NCI-H2107 treated with DMSO at 0.1 percent for 48 hours (cell line): Measurements from ENCODE around the gene SBNO2.

ENCODE experiments used
- DNase-seq: peaks from one replicate; lab custom pipeline; 2025; ENCODE audit not compliant: unreplicated experiment; lab: John Stamatoyannopoulos, UW

The SBNO2 gene

GRCh38 chr19:1063030-1063908, 110.8 kb downstream of the SBNO2 start:
- DNase-seq = no peak

DNA sequence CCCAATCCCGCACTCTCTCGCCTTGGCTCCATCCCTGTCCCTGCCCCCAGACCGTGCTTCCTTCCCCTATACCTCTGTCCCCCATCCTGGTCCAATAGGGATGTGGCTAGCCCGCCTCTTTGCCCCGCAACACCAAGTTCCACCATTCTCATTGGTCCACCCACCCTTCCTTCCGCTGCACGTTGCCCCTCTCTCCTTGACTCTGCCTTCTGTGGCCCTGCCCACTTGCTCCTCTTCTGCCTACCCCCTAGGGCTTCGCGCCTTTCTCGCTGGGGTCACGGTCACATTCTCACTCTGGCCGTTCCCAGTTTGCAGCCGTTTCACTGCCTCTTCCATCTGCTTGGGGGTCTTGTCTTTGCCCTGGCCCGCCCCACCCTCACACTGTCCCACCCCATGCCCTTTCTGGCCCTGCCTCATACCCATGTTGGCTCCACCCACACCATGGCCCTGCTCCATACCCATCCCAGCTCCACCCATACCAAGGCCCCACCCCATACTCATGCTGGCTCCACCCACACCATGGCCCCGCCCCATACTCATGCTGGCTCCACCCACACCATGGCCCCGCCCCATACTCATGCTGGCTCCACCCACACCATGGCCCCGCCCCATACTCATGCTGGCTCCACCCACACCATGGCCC, 111.6 kb downstream of the SBNO2 start:
- no peak for DNase-seq

- no peak for DNase-seq
Measured at GRCh38 chr19:1061987-1062386, 112.1 kb downstream of the SBNO2 start.

DNA sequence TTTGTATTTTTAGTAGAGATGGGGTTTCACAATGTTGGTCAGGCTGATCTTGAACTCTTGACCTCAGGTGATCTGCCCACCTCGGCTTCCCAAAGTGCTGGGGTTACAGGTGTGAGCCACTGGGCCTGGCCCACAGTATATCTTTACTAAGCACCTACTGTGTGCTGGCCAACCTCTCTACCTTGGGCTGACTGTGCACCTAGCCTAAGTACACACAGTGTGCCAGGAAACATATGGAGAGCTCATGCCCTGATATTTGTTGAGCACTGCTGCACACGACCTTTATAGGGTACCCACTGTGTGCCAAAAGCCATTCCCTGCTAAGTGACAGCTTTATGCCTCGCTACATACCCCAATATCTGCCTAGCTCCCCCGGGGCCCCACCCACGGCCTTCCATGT, 113.4 kb downstream of the SBNO2 start:
- DNase-seq = no peak

DNA sequence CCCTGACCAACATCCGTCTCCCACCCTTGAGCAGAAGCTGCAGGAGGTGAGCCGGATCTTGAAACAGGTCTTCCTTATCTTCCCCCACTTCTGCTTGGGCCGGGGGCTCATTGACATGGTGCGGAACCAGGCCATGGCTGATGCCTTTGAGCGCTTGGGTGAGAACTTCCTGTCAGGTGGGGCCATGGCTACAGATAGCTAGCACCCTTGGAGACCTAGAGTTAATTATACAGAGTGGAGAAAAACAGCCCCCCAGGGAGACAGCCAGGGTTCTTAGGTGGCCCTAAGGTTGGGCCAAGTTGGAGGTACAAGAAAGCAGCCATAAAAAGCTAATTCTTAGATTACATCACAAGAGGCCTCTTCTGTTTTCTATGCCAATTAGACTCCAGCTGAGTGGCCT, 116.0 kb downstream of the SBNO2 start:
- no peak for DNase-seq
